HepG2 (cell line): ENCODE data around the gene RPS17. TPM values are rescaled to one million over a fixed set of nuclear protein-coding genes. Genes with fewer than 3 reads are reported as not detected.

ENCODE experiments used
- ATAC-seq: fragments of 200-7000 bp; cut with Tn5 transposase; 3 replicates; pipeline ENCODE4 v1.9.1; 2020; ENCODE audit warnings: mild to moderate bottlenecking, moderate library complexity
- BruUV-seq: library from RNA; stranded (reverse); fragments of 400-500 nt; replicated peaks from 2 replicates; lab custom pipeline; 2021; lab: Mats Ljungman, UMichigan
- CTCF ChIA-PET: fragments of 300-600 bp; formaldehyde crosslinking; extraction: SDS; loops from one replicate; lab custom pipeline; 2021; ENCODE audit warnings: low total read pairs, inconsistent platforms, low intra/inter-chr PET ratio; lab: Yijun Ruan, JAX
- POLR2A ChIA-PET: fragments of 350-600 bp; sonication (Branson Sonifier 250); formaldehyde crosslinking; loops from one replicate; lab custom pipeline; 2020; ENCODE audit warnings: antibody characterized with exemption, inconsistent platforms; lab: Yijun Ruan, JAX
- DNase-seq: peaks from one replicate; pipeline ENCODE4 v3.0.0-alpha.2; 2015; ENCODE audit warnings: low spot score
- FAIRE-seq: peaks from 3 replicates; lab custom pipeline; 2011; peaks lifted over from hg19 to GRCh38; lab: Jason Lieb, UNC
- H2AFZ ChIP-seq: one replicate; pipeline ENCODE4 v1.6.1; 2011; ENCODE audit warnings: low read length, inconsistent platforms
- H3K27ac ChIP-seq: fragments of 300-600 bp; 3 replicates; pipeline ENCODE4 v1.8.0; 2011; ENCODE audit warnings: mixed run types, mild to moderate bottlenecking, mixed read lengths, low read length, inconsistent platforms; ENCODE audit not compliant: insufficient read depth; ENCODE audit errors: extremely low read length
- H3K27me3 ChIP-seq, 2 experiments: fragments of 200-600 bp in 1 of 2; 2 replicates in 1 of 2; 3 replicates in 1 of 2; pipeline versions ENCODE4 v1.6.0 to v1.8.0; 2011; ENCODE audit warnings: low read length in 2 of 2, mild to moderate bottlenecking in 2 of 2, moderate library complexity in 2 of 2, inconsistent platforms in 1 of 2; ENCODE audit not compliant: insufficient read depth in 2 of 2, control insufficient read depth in 1 of 2
- H3K36me3 ChIP-seq, 2 experiments: fragments of 200-600 bp in 1 of 2; replicated peaks in 1 of 2; 2 replicates in 1 of 2; 3 replicates in 1 of 2; pipeline versions ENCODE4 v1.5.1 to v1.8.0; 2011; ENCODE audit warnings: low read length in 2 of 2, inconsistent platforms in 1 of 2; ENCODE audit not compliant: insufficient read depth in 2 of 2, control insufficient read depth in 1 of 2
- H3K4me1 ChIP-seq: 2 replicates; pipeline ENCODE4 v1.5.1; 2012; ENCODE audit warnings: low read length, inconsistent platforms; ENCODE audit not compliant: insufficient read depth
- H3K4me2 ChIP-seq: 2 replicates; pipeline ENCODE4 v1.6.0; 2011; ENCODE audit warnings: low read depth, low read length, inconsistent platforms
- H3K4me3 ChIP-seq, 3 experiments: fragments of 200-600 bp in 1 of 3; sonication (generic), shearing (Covaris generic) in 1 of 3; replicated peaks in 1 of 3; 2 replicates each; pipeline ENCODE4 v1.5.1; 2011 to 2016; ENCODE audit warnings: low read length in 3 of 3, inconsistent platforms in 2 of 3, low read depth in 2 of 3, mild to moderate bottlenecking in 2 of 3, control low read depth in 1 of 3, mixed read lengths in 1 of 3; ENCODE audit not compliant: insufficient read depth in 1 of 3
- H3K79me2 ChIP-seq: one replicate; pipeline ENCODE4 v1.6.1; 2011; ENCODE audit warnings: low read length, inconsistent platforms; ENCODE audit not compliant: insufficient read depth
- H3K9ac ChIP-seq: 2 replicates; pipeline ENCODE4 v1.6.0; 2011; ENCODE audit warnings: mild to moderate bottlenecking, low read depth, low read length, inconsistent platforms; ENCODE audit not compliant: insufficient read depth
- H3K9me3 ChIP-seq: 2 replicates; pipeline ENCODE4 v1.5.1; 2012; ENCODE audit warnings: mild to moderate bottlenecking, low read length
- H4K20me1 ChIP-seq: 2 replicates; pipeline ENCODE4 v1.6.0; 2011; ENCODE audit warnings: inconsistent platforms, mild to moderate bottlenecking, low read length, moderate library complexity; ENCODE audit not compliant: insufficient read depth
- AKAP8 ChIP-seq: sonication (generic); formaldehyde crosslinking; IDR thresholded peaks from 2 replicates; pipeline ENCODE4 v1.5.1; 2020; ENCODE audit warnings: mild to moderate bottlenecking, missing genetic modification reagents
- BORCS8-MEF2B ChIP-seq: sonication (generic); formaldehyde crosslinking; IDR thresholded peaks from 2 replicates; pipeline ENCODE4 v1.8.0; 2022; ENCODE audit warnings: mild to moderate bottlenecking, missing genetic modification reagents
- GATAD1 ChIP-seq: IDR thresholded peaks from 2 replicates; pipeline ENCODE4 v1.6.1; 2016; ENCODE audit warnings: missing genetic modification reagents, missing compliant biosample characterization
- MEIS1 ChIP-seq: sonication (generic); formaldehyde crosslinking; IDR thresholded peaks from 2 replicates; pipeline ENCODE4 v1.9.0; 2021; ENCODE audit warnings: mild to moderate bottlenecking, missing genetic modification reagents, moderate library complexity, borderline replicate concordance
- ZFAT ChIP-seq: sonication (generic); formaldehyde crosslinking; conservative IDR thresholded peaks from 2 replicates; pipeline ENCODE4 v1.8.1; 2023; ENCODE audit warnings: missing genetic modification reagents, inconsistent platforms
- ZMYM3 ChIP-seq: sonication (generic); formaldehyde crosslinking; IDR thresholded peaks from 2 replicates; pipeline ENCODE4 v1.5.1; 2020; ENCODE audit warnings: mild to moderate bottlenecking, missing genetic modification reagents
- ZNF160 ChIP-seq: sonication (generic); formaldehyde crosslinking; IDR thresholded peaks from 2 replicates; pipeline ENCODE4 v1.8.0; 2022; ENCODE audit warnings: mild to moderate bottlenecking, inconsistent platforms, missing genetic modification reagents
- ZNF337 ChIP-seq: sonication (generic); formaldehyde crosslinking; IDR thresholded peaks from 2 replicates; pipeline ENCODE4 v1.5.1; 2020; ENCODE audit warnings: missing genetic modification reagents, low read depth, mild to moderate bottlenecking, borderline replicate concordance
- ZNF407 ChIP-seq: sonication (generic); formaldehyde crosslinking; IDR thresholded peaks from one replicate; pipeline ENCODE4 v1.5.1; 2020; ENCODE audit warnings: mild to moderate bottlenecking, missing genetic modification reagents; ENCODE audit errors: not compliant biosample characterization
- ZNF44 ChIP-seq: sonication (generic); formaldehyde crosslinking; IDR thresholded peaks from 2 replicates; pipeline ENCODE4 v1.5.1; 2020; ENCODE audit warnings: mild to moderate bottlenecking, missing genetic modification reagents
- WGBS: methylation state at CpG from one replicate; pipeline ENCODE4 v1.1.6; 2017; ENCODE audit warnings: low lambda C conversion rate; 5-methylcytosine and 5-hydroxymethylcytosine counted together
- in situ Hi-C: cut with HindIII; loops from 2 replicates; pipeline ENCODE4 v1.10.0; 2017; ENCODE audit warnings: low pct_unique_long_range_greater_than_20kb; ENCODE audit not compliant: extremely low pct_ligation_motif_present
- intact Hi-C: fragments of 100-400 bp; cut with micrococcal nuclease; formaldehyde crosslinking; loops from one replicate; pipeline ENCODE4 v1.10.0; 2022; ENCODE audit not compliant: unreplicated experiment
- polyA plus RNA-seq, 8 experiments: library from polyadenylated mRNA; depleted of rRNA in 3 of 8; stranded (reverse) in 7 of 8; unstranded in 1 of 8; fragments of >200 nt; fragmentation: Illumina TruSeq in 4 of 8; extraction: Trizol in 4 of 8; gene quantifications; 2 replicates each; pipeline versions ENCODE4 v1.2.1 to v1.2.3, GENCODE V29; 2011 to 2016; ENCODE audit warnings: low read depth in 4 of 8, missing spikeins in 1 of 8, mixed read lengths in 1 of 8; ENCODE audit not compliant: insufficient read depth in 1 of 8
- total RNA-seq, 5 experiments: library from RNA; depleted of rRNA; stranded (reverse); fragments of >200 nt; fragmentation: Illumina TruSeq; extraction: Trizol; gene quantifications; 2 replicates each; pipeline ENCODE4 v1.2.3, GENCODE V29; 2016; ENCODE audit warnings: low read depth in 1 of 5
- TF ChIP-seq, protein P1 (sequence below): sonication (generic); formaldehyde crosslinking; IDR thresholded peaks from 2 replicates; pipeline ENCODE4 v1.4.0; 2020; ENCODE audit warnings: mild to moderate bottlenecking, low read depth, missing genetic modification reagents

Gene RPS17
- total and polyA plus RNA-seq, 2 of the 13 experiments (the other 11 are each of a cell fraction or from before 2014, with no cell fraction given), result 2,570 to 5,021 TPM

GRCh38 chr15:82568986-82569385 lies 28.7 kb upstream of the RPS17 start:
- Histone ChIP-seq H3K36me3 (no peaks in the 10 kb centered on the region), H3K4me2 (no peak overlapping the region), H3K4me1 (peaks cover 21% of the 10 kb centered on the region), H2AFZ (no peak overlapping the region), H3K27ac (no peak overlapping the region), H3K79me2 (no peaks in the 10 kb centered on the region), H4K20me1 (no peaks in the 10 kb centered on the region), H3K9me3 (no peaks in the 10 kb centered on the region), H3K9ac (no peak overlapping the region), H3K27me3 (peaks cover 1 to 31% of the 10 kb centered on the region in 2 experiments; a peak in 3 of 5 replicates), H3K4me3 (no peak overlapping the region)
- in situ Hi-C loops, result no loop called here
- POLR2A ChIA-PET, result no interaction called here
- intact Hi-C loops, result no loop called here
- 25% methylated on average over 2 of the region's 5 CpGs for WGBS
- CTCF ChIA-PET, result no interaction called here
- no peak for DNase-seq
- FAIRE-seq, result no peak
- BruUV-seq, result no TSS peak
- no peak for TF ChIP-seq ZNF44
- TF ChIP-seq AKAP8 (CRISPR knock-in tag), result no peak
- TF ChIP-seq, protein P1, sequence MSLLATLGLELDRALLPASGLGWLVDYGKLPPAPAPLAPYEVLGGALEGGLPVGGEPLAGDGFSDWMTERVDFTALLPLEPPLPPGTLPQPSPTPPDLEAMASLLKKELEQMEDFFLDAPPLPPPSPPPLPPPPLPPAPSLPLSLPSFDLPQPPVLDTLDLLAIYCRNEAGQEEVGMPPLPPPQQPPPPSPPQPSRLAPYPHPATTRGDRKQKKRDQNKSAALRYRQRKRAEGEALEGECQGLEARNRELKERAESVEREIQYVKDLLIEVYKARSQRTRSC (CRISPR knock-in tag), result no peak
- no peak for TF ChIP-seq GATAD1 (CRISPR knock-in tag)
- no peak for TF ChIP-seq BORCS8-MEF2B (CRISPR knock-in tag)
- no peak for TF ChIP-seq MEIS1 (CRISPR knock-in tag)
- TF ChIP-seq ZNF337, result no peak
- no peak for TF ChIP-seq ZFAT
- no peak for ATAC-seq

DNA sequence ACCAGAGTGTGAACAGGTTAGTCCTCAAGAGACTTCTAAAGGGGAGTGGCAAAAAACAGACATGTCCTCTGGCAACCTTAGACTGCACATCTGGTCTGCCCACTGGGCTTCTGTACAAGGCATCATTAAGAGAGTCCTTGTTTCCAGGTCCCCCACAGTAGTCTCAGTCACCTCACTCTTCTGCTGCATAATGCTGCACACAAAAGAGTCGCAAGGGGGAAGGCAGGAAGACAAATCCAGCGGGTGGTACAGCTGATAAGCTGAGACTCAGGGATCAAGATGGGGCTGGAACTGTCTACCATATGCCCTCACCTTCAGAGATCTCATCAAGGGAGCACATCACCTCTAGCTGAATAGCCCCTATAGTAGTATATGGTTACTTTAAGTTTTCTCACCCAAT lies 27.4 kb upstream of the RPS17 start:
- no peaks in the 10 kb centered on the region for H3K9me3 ChIP-seq
- in situ Hi-C loops, result no loop called here
- FAIRE-seq, result no peak
- 71% methylated on average over 1 of the region's 2 CpGs for WGBS
- H3K4me3 ChIP-seq, result no peak overlapping the region
- no peaks in the 10 kb centered on the region for H3K36me3 ChIP-seq
- H3K9ac ChIP-seq, result no peak overlapping the region
- no peak for DNase-seq
- no peak for ATAC-seq
- no peak overlapping the region for H3K27ac ChIP-seq
- H3K79me2 ChIP-seq, result no peaks in the 10 kb centered on the region
- H4K20me1 ChIP-seq, result no peaks in the 10 kb centered on the region
- H3K4me2 ChIP-seq, result no peak overlapping the region
- no peak overlapping the region for H2AFZ ChIP-seq
- peaks cover 1 to 27% of the 10 kb centered on the region in 2 experiments; a peak in 3 of 5 replicates for H3K27me3 ChIP-seq
- no TSS peak for BruUV-seq
- peaks cover 21% of the 10 kb centered on the region for H3K4me1 ChIP-seq
- ChIA-PET POLR2A (interaction anchor here (1.4 kb wide), 1 partner anchor 27 kb away, joined by 6 read pairs; the partner anchor contains the start of gene RPS17), CTCF (no interaction called here)
- intact Hi-C loops, result no loop called here
- TF ChIP-seq ZMYM3 (CRISPR knock-in tag) (no peak), ZNF407 (CRISPR knock-in tag) (no peak), ZNF160 (CRISPR knock-in tag) (no peak)
